Urothelium cell line (cell line): ENCODE data around the gene TNNT2.

Experiments used
- DNase-seq: peaks from one replicate; pipeline ENCODE4 v3.0.0; 2011; ENCODE audit warnings: low spot score, mixed read lengths
- FAIRE-seq: peaks from 2 replicates; lab custom pipeline; 2011; peaks lifted over from hg19 to GRCh38; lab: Jason Lieb, UNC

The TNNT2 gene

DNA sequence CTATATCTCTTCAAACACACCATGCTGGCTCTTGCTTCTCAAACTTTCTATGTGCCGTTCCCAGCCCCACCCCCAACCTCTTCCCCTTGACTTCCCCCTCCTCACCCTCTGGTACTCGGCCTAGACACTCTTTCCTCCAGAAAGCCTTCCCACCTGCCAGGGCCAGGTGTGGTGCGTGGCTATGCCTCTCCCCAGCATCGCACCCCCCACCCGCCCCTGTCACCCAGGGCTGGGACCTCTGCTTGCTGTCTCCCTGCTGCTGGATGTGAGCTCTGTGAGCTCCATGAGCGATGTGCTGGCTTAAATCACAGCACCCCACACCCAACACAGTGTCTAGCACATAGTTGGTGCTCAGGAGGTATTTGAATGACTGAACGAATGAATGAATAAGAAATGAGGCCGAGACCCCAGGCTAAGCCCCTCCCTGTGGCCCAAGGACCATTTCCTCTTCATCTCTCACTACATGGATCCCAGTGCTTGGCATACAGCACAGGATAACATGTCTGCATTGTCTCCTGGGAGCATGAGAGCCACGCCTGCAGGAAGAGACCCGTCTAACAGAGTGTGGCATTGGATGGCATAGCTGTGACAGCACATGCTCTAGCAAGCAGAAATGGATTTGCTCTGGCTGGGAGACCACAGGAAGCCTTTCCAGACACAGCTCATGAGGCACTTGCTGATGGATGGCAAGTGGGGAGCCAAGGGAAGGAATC, 19.7 kb downstream of the TNNT2 start:
- DNase-seq (no peak), FAIRE-seq (no peak)

DNA sequence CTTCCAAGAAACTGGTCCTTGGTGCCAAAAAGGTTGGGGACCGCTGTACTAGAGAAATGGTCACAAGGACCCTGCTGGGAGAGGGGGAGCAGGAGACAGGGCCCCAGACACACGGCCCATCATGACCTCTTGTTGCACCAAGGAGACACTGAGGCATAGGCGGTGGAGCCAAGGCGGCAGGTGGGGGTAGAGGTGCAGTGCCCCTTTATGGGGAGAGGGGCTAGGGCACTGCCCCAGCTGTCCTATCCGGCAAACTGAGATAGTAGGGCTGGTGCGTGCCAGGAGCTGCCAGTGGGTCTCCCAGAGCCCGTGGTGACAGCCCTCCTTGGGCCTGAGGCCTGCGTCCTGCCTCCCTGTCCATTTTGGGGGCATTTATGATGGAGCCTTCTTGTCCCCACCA, 20.3 kb downstream of the TNNT2 start:
- DNase-seq, result no peak
- FAIRE-seq, result no peak

DNA sequence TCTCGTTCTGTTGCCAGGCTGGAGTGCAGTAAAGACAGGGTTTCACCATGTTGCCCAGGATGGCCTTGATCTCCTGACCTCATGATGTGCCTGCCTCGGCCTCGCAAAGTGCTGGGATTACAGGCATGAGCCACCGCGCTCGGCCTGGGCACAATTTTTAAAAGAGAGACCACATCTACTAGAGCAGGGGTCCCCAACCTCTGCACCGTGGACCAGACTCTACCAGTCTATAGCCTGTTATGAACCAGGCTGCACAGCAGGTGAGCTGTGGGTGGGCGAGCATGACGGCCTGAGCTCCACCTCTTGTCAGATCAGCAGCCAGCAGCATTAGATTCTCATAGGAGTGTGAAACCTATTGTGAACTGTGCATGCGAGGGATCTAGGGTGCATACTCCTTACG, 20.8 kb downstream of the TNNT2 start:
- FAIRE-seq (no peak), DNase-seq (no peak)

DNA sequence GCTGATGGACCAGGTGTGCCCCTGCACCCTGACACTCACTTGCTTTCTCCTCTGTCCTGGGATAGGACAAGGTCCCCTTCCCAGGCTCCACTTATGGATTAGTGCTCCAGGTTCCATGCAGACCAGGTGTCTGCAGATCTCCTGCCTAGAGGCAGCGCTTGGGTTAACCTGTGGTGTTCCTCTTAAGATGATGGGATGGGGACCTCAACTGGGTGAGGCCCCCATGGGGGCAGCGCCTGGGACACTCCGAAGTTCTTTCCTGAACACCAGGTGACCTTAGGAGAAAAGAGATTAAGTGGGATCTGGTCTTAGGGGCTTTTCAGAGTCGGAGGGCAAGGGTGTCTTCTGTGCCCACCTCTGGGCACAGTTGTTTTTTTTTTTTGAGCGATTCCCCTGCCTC, 21.2 kb downstream of the TNNT2 start:
- DNase-seq (no peak), FAIRE-seq (no peak)

DNA sequence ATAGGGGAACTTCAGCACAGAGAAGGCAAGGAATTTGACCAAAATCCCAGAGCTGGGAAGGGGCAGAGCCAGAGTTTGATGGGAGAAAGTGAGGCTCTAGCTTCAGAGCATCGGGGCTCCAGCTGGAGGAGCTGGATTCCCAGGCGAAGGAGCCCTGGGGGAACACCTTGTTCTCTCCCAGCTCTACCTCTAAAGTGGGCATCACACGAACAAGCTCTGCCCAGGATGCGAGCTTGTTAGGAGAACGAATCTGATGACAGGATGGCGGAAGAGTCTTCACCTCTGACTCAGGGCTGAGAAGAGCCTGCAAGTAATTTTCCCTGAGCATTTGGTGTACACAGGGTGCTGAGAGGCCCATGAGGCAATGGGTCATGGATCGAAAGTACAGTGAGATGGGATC, 22.0 kb downstream of the TNNT2 start:
- DNase-seq (no peak), FAIRE-seq (no peak)

DNA sequence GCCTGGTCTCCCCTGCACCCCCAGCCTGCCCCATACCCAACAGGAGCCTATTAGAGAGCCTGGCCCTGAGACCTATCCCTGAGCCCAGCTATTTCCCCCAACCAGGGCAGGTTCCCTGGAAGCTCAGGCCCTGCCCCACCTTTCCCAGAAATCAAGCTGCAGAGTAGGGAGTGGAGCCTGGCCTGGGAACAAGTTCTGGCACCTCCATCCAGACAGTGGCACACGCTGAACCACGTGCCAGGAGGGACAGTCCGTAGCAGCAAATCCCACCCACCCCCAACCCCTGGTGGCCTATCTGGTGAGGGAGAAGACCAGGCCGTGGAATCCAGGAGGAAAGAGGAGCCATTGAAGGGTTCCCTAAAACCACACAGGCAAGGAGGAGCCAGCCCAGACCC, 22.6 kb downstream of the TNNT2 start:
- DNase-seq (no peak), FAIRE-seq (no peak)

- DNase-seq, result no peak
- FAIRE-seq, result no peak
Measured at GRCh38 chr1:201354151-201354900, 23.2 kb downstream of the TNNT2 start.

DNA sequence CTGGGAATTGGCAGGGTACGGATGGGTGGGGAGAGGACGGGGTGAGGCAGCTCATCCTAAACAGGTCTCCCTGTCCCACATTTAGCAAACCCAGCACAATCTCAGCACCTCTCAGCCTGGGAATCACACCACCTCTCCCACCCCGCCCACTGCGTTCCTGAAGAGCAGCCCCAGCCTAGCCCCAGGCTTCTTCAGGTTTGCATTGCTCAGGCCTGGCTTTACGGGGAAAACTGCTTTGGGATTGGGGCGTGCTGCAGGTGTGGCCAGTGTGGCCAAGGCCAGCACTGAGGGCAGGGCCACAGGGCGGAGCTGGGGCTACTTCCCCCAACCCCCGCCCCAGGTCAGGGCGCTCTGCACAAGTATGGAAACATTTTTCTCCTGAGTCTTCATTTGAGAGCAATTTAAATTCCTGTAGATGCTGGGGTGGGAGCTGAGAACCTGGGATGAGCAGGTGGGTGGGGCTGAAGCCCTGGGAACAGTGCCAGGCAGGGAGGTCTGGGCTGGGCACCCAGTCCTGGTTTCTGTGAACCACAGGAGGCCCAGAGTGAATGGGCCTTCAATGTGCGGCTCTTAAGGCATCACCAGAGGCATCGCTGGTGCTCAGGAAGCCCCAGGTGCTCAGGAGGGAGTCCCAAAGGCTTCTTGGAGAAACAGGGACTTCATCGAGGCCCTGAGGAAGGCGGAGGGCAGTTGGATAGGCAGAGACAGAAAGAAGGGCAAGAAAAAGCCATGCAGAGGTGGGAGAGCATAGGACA, 24.1 kb downstream of the TNNT2 start:
- no peak for FAIRE-seq
- no peak for DNase-seq

DNA sequence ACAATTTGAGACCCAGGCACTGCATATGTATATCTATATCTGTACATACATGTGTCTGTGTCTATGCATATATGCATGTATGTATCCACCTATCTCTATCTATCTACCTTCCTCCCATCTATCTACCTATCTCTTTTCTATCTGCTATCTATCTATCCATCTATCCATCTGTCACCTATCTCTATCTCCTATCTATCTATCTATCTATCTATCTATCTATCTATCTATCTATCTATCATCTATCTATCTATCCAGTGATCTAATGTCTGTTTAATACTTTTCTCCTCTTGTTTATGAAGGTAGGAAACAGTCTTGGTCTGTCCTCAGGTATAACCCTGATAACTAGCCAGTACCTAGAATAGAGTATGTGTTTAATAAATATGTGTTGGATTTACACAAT, 25.9 kb downstream of the TNNT2 start:
- FAIRE-seq (no peak), DNase-seq (no peak)

DNA sequence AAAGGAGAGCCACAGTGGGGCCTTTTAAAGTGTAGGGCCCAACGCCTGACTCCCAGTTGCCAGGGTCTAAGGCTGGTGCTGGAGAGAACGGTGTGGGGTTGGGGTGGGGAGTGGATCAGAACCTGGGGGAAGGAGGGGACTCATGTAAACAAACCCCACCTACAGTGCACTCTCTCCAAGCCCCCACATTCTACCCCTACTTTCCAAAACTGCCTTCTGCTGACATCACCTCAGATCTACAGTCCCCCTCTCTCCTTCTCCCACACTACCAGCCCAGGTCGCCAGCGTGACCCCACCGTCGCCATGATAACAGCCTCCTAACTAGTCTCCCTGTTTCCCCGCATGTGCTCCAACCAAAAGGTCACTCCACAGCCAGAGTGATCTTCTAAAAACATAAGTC, 26.6 kb downstream of the TNNT2 start:
- DNase-seq (no peak), FAIRE-seq (no peak)

DNA sequence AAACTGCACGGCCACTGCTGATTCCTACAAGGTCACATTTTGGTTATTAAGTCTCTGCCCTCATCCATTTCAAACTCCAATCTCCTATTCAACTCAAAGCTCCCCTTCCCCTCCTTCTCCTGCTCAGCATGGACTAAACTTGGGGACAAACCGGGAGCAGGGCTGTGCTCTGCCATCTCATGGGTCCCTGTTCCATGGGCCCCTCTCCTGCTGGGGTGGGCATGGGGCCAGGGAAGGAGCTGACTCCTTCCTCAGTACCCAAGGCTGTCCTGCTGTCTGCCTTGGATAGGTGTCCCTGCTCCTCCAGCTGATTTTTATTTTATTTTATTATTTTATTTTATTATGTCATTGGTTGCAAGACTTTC, 27.1 kb downstream of the TNNT2 start:
- DNase-seq (no peak), FAIRE-seq (no peak)

- FAIRE-seq (no peak), DNase-seq (no peak)
Measured at GRCh38 chr1:201349092-201349491, 28.4 kb downstream of the TNNT2 start.

GRCh38 chr1:201348211-201348566, 29.3 kb downstream of the TNNT2 start:
- FAIRE-seq (no peak), DNase-seq (peak; percentile 69)

DNA sequence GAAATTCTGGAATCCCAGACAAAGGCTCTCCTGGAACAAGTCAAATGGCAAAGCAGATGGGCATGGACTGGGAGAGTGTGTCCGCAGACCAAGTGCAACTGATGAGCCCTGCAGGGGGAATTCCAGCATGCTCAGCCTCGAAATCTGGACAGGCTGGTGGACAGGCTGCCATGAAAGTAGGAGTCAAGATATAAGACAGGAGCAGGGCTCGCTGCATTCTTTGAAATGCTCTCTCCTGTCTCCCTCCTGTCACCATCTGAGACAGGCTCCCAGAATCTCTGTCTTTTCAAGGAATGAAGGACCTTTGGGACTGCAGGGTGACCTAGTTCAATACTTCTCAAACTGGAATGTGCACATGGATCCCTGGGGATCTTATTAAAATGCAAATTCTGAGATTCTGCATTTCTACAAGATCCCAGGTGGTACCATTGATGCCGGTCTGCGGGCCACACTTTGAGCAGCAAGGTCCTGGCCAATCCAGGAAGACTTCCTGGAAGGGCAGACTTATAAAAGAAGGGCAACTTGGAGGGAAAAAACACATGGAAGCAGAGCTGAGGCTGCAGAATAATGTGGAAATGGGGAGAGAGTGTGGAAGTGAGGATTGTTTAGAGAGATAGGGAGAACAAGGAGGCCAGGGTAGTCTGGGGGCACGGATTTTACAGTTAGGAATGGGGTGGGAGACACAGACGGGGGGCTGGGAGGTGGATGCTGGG, 29.8 kb downstream of the TNNT2 start:
- no peak for FAIRE-seq

DNA sequence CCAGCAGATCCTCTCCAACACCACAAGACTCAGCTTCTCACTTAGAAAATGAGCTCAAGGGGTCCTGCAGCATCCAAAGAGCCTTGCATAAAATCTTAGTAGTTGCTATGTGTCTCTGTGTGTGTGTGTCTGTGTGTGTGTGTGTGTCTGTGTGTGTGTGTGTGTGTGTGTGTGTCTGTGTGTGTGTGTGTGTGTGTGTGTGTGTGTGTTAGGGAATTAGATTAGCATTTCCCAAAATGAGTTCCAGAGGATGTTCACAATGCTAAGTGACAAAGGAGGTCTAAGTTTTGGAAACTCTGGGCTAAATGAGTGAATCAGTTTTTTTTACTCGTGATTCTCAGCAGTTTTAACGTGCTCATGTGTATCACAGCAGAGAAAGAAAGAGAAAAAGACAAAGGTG, 30.5 kb downstream of the TNNT2 start:
- no peak for FAIRE-seq
- no peak for DNase-seq

More for the DNA sequence above, 29.8 kb downstream of the TNNT2 start:
- no peak for DNase-seq

GRCh38 chr1:201346337-201346939, 31.0 kb downstream of the TNNT2 start:
- DNase-seq, result peak; percentile 47
- no peak for FAIRE-seq

DNA sequence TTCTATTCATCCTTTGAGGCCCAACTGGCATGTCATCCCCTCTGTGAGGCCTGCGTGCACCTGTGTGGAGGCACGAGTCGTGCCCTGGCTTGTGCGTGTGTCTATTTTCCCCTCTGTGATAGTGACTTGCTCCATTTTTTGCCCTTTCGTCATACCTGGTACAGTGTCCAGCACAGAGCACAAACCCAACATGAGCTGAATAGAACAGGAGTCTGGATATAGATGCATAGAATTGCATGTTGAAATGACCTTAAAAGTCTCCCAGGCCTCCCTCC, 32.5 kb downstream of the TNNT2 start:
- FAIRE-seq (no peak), DNase-seq (no peak)

DNA sequence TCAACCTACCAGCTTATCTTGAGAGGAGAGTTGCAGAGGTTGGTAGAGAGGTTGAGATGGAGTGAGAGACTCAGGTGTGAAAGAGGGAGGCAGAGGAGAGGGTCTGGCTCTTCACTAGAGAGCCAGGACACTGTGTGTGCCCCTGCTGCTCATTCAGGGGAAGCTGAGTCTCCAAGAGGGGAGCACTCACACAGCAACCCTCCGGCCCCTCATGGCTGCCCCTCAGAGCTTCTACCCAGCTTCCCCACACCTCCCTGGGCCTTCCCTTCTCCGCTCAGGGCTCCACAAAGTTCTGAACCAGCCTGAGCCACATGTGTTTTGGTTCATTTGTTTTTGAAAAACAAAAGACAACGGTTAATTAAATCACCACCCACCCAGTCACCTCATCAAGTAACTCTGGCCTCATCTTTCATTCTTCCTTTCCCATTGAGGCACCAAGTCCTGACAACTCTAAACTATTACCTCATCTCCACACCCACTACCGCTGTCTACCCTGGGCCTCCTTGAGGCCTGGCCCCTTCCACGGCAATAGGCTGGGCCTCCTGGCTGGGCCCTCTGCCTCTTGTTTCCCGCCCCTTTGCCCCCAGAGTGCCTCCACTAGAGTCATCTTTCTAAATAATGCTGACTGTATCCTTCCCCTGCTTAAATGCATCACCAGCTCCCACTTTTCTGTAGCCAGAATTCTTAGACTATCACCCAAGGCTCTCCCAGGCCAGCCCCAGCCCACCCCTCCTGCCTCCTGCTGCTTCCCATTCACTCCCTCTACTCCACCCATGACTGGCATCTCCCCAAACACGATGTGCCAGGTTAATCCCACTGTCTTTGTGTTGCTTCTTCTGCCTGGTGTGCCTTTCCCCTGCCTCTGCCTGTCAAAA, 33.0 kb downstream of the TNNT2 start:
- FAIRE-seq (no peak), DNase-seq (no peak)

DNA sequence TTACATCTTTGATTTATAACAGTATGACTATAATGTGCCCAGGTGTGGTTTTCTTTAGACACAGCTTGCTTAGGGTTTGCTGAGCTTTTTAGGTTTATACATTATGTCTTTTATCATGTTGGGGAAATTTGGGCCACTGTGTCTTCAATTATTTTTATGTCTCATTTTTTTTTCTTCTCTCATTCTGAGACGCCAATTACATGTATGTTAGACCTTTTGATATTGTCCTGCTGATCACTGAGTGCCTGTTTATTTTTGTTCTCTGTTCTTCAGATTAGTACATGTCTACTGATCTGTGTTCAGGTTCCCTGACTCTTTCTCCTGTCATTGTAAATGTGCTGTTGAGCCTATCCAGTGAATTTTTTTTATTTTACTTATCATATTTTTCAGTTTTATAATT, 36.1 kb downstream of the TNNT2 start:
- FAIRE-seq, result no peak
- DNase-seq, result no peak

GRCh38 chr1:201336711-201337450, 40.6 kb downstream of the TNNT2 start:
- FAIRE-seq, result no peak
- DNase-seq, result no peak
